ENCODE results near the gene TSC22D4.
"Not testable (repeated sequence)": the region's sequence is repeated elsewhere in the genome, so short reads cannot be mapped to it uniquely, and the experiment has no call there.

GRCh38 chr7:100453854-100454253 lies 25.2 kb downstream of the TSC22D4 start:
- TF ChIP-seq CTCF, POLR2A (IDR thresholded peaks at IDR 0.05): not testable (repeated sequence)
